Thyroid gland (tissue), 4 donors: ENCODE results near the gene REN. TPM values are rescaled to one million over a fixed set of nuclear protein-coding genes. Genes with fewer than 3 reads are reported as not detected.
A peak's percentile ranks its signal among the peaks of the same experiment; 100 is the strongest.

Source experiments
- DNase-seq, 2 donors: peaks; one replicate each; pipeline ENCODE4 v3.0.0-alpha.2; 2019
- H3K27ac ChIP-seq, 3 donors: fragments of 200-600 bp; sonication (generic); 1 replicate in 2 of 3; 2 replicates in 1 of 3; pipeline ENCODE4 v1.5.1; 2016 to 2019; ENCODE audit warnings: mild to moderate bottlenecking in 1 of 3, moderate library complexity in 1 of 3
- H3K27me3 ChIP-seq: fragments of 200-600 bp; sonication (generic); one replicate; pipeline ENCODE4 v1.5.1; 2019
- H3K36me3 ChIP-seq, 2 donors: fragments of 200-600 bp; sonication (generic); one replicate each; pipeline ENCODE4 v1.5.1; 2016 to 2019
- H3K4me1 ChIP-seq, 2 donors: fragments of 200-600 bp; sonication (generic); one replicate each; pipeline ENCODE4 v1.5.1; 2017 to 2019
- H3K4me3 ChIP-seq, 3 donors: fragments of 200-600 bp; sonication (generic); replicated peaks in 1 of 3; 1 replicate in 2 of 3; 2 replicates in 1 of 3; pipeline ENCODE4 v1.5.1; 2016; ENCODE audit warnings: mild to moderate bottlenecking in 1 of 3
- H3K9me3 ChIP-seq: fragments of 200-600 bp; sonication (generic); one replicate; pipeline ENCODE4 v1.5.1; 2017
- POLR2A ChIP-seq, 2 donors: fragments of 450-650 bp; IDR thresholded peaks; one replicate each; pipeline ENCODE4 v1.6.1; 2017; ENCODE audit warnings: antibody characterized with exemption in 2 of 2, mild to moderate bottlenecking in 2 of 2, moderate library complexity in 1 of 2
- WGBS, 2 donors: methylation state at CpG; one replicate each; pipeline ENCODE4 v1.1.5; 2017; 5-methylcytosine and 5-hydroxymethylcytosine counted together
- intact Hi-C: fragments of 100-400 bp; cut with DNase I; formaldehyde crosslinking; loops from one replicate; pipeline ENCODE4 v1.15.1; 2023
- total RNA-seq, 4 donors: library from RNA; depleted of rRNA; stranded (reverse); fragments of >200 nt; gene quantifications; one replicate each; pipeline ENCODE4 v1.2.3, GENCODE V29; 2016
- TF ChIP-seq, protein P1 (sequence below), 6 experiments: fragments of 200-600 bp in 3 of 6; fragments of 450-650 bp in 3 of 6; sonication (generic) in 3 of 6; IDR thresholded peaks; one replicate each; pipeline ENCODE4 v1.5.1; 2016 to 2019; ENCODE audit warnings: antibody characterized with exemption in 6 of 6, mild to moderate bottlenecking in 2 of 6, inconsistent platforms in 1 of 6, moderate library complexity in 1 of 6

REN gene
- total RNA-seq, 4 donors from 2014 or later = not detected

DNA sequence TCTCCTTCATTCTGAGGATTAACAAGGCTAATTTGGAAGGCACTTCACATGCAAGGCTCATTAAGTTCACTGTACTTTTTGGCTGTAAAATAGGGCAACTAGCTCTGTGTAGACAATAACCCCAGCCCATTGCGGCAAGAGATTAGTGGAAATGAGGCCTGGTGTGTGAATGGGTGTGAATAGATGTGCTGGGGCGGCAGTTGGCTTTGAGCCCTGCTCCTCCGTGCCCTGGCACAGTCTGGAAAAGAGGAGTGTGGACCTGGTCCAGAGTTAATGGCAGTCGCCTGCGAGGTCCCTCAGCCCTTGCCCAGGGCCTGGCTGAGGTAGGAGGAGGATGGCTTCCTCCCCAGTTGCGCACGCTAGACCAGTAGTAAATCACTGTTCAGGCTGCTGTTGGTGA lies 25.3 kb upstream of the REN start:
- intact Hi-C loops = no loop called here
- H3K4me3 ChIP-seq = no peak overlapping the region
- TF ChIP-seq, protein P1, sequence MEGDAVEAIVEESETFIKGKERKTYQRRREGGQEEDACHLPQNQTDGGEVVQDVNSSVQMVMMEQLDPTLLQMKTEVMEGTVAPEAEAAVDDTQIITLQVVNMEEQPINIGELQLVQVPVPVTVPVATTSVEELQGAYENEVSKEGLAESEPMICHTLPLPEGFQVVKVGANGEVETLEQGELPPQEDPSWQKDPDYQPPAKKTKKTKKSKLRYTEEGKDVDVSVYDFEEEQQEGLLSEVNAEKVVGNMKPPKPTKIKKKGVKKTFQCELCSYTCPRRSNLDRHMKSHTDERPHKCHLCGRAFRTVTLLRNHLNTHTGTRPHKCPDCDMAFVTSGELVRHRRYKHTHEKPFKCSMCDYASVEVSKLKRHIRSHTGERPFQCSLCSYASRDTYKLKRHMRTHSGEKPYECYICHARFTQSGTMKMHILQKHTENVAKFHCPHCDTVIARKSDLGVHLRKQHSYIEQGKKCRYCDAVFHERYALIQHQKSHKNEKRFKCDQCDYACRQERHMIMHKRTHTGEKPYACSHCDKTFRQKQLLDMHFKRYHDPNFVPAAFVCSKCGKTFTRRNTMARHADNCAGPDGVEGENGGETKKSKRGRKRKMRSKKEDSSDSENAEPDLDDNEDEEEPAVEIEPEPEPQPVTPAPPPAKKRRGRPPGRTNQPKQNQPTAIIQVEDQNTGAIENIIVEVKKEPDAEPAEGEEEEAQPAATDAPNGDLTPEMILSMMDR (IDR thresholded peaks at IDR 0.05) = no peak
- TF ChIP-seq POLR2A (IDR thresholded peaks at IDR 0.05) = no peak
- H3K9me3 ChIP-seq = no peaks in the 10 kb centered on the region
- 76 to 84% methylated on average over 7 of the region's 7 CpGs for WGBS, 2 donors
- DNase-seq = no peak
- no peaks in the 10 kb centered on the region for H3K27me3 ChIP-seq
- H3K36me3 ChIP-seq = no peaks in the 10 kb centered on the region
- H3K27ac ChIP-seq = no peak overlapping the region
- H3K4me1 ChIP-seq = peaks cover 0 to 7% of the 10 kb centered on the region in 2 donors

DNA sequence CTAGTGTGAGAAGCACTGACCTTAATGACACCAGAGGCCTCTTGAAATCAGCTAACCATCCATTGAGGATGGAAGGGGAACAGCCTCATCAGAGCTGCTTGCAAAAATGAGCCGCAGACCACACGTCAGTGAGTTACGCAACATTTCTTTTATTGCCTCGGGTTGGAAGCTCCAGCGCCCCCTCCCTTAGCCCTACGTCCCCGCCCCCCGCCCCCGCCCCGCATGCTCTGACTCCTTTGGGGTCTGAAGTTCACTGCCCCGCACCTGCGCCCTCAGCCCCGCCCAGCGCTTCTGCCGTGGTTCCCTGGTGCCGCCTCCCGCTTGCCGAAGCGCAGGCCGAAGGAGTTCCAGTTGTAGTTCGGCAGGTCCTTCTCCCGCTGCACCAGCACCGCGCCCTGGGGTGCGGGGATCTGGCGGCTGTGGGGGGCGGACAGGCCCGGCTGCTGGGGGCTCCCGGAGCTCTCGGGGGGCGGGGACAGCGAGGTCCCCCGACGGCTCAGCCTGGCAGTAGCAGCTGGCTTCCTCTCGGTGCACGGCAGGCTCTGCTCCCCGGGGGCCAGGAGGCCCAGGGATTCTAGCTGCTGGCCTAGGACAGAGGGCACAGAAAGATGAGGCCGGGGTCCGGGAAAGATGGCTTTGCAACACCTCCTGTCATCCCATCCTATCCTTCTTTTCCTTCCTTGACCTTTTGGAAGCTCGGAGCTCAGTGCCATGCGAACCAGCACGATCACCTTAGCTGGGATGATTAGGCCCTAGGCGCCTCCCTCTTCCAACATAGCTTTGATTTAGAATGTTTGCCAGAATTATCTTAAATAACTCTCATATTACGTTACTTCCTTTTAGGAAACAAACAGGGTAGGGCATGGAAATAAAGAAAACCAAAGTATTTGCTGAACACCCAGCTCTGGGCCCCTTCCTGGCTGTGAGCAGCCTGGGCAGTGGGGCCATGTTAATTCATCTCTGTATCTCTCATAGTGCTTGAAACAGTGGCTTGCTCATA lies 24.4 kb upstream of the REN start:
- peak; percentile 3 to 7 for DNase-seq
- TF ChIP-seq POLR2A (IDR thresholded peaks at IDR 0.05) = no peak
- TF ChIP-seq, protein P1 (IDR thresholded peaks at IDR 0.05) = no peak
- Histone ChIP-seq H3K4me3 (no peak overlapping the region), H3K36me3 (no peaks in the 10 kb centered on the region), H3K9me3 (no peaks in the 10 kb centered on the region), H3K4me1 (peaks cover 0 to 7% of the 10 kb centered on the region in 2 donors), H3K27me3 (no peaks in the 10 kb centered on the region), H3K27ac (no peak overlapping the region)
- intact Hi-C loops = no loop called here
- WGBS, 2 donors = 30 to 50% methylated on average over 12 to 19 of the region's 44 CpGs

DNA sequence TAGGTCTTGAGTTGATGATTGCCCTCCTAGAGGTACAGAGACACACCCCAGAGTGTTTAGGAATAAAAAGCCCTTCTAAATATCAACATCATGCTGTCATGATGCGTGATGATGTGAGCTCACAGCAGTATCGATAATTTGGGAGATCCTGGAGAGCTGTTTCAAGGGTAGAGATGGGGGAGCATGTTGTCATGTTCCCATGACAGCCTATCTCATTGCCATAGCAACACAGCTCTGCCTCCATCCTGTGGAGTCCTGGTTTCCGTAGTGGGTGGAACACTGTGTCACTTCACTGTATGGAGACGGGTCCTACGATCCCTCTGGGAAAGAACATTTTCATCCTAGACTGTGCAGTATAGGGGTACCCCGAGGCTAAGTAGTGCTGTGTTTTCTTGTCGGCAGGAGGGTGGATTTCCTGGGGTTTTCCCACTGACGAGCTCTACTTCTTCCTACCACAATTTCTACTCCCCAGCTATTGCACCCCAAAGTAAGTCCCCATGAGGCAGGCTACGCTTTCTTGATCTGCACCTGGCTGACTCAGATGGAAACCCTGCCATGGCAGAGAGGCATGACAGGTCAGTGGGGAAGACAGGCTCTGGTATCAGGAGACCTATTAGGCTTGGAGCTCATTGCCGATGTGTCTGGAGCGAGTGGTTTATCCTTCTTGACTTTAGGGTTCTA lies 23.0 kb upstream of the REN start:
- H3K4me1 ChIP-seq = peaks cover 0 to 7% of the 10 kb centered on the region in 2 donors
- no peak overlapping the region for H3K4me3 ChIP-seq
- no peaks in the 10 kb centered on the region for H3K36me3 ChIP-seq
- WGBS, 2 donors = 81 to 91% methylated on average over 10 to 11 of the region's 11 CpGs
- TF ChIP-seq POLR2A (IDR thresholded peaks at IDR 0.05) = no peak
- TF ChIP-seq, protein P1 (IDR thresholded peaks at IDR 0.05) = no peak
- intact Hi-C loops = no loop called here
- H3K27ac ChIP-seq = no peak overlapping the region
- DNase-seq = no peak
- no peaks in the 10 kb centered on the region for H3K9me3 ChIP-seq
- no peaks in the 10 kb centered on the region for H3K27me3 ChIP-seq

DNA sequence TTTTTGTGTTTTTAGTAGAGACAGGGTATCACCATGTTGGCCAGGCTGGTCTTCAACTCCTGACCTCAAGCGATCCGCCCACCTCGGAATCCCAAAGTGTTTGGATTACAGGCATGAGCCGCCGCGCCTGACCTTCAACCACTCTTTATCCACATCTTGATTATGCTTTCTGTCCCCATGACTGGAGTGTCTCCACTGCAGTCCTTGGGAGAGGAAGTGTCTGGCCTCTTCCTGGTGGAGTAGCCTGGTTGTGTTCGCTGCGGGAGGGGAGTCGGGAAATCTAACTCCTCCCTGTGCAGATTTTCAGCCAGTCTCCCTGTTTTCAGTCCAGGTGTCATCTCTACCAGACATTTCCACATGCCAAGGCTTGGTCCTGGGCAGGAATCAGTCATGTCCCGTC lies 20.5 kb upstream of the REN start:
- intact Hi-C loops = no loop called here
- DNase-seq = no peak
- Histone ChIP-seq H3K4me3 (no peak overlapping the region), H3K4me1 (peaks cover 0 to 7% of the 10 kb centered on the region in 2 donors), H3K27me3 (no peaks in the 10 kb centered on the region), H3K36me3 (no peaks in the 10 kb centered on the region), H3K9me3 (no peaks in the 10 kb centered on the region), H3K27ac (no peak overlapping the region)
- 77 to 84% methylated on average over 10 of the region's 10 CpGs for WGBS, 2 donors
- TF ChIP-seq POLR2A (IDR thresholded peaks at IDR 0.05) = no peak
- TF ChIP-seq, protein P1 (IDR thresholded peaks at IDR 0.05) = no peak

DNA sequence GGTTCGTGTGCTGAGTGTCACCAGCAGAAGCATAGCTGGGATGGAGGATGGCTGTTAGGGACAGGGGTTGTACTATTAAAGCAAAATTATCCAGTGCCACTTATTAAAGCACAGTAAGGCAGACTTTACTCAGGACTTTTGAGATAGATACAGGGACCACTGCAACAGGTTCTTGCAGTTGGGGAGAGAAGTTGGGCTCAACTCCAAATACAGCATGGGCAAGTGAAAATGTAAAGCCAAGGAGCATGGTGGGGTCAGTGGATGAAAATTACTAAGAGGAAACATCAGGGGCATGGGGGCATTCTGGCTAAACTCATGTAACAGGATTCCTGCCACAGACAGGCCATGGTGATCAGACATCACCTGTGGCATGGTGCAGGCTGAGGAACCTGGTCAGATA lies 15.0 kb upstream of the REN start:
- H3K36me3 ChIP-seq = no peaks in the 10 kb centered on the region
- H3K27ac ChIP-seq = no peak overlapping the region
- 54 to 71% methylated on average over 1 of the region's 1 CpG for WGBS, 2 donors
- no peak for DNase-seq
- H3K9me3 ChIP-seq = no peaks in the 10 kb centered on the region
- no peak for TF ChIP-seq POLR2A (IDR thresholded peaks at IDR 0.05)
- TF ChIP-seq, protein P1 (IDR thresholded peaks at IDR 0.05) = no peak
- intact Hi-C loops = no loop called here
- no peak overlapping the region for H3K4me3 ChIP-seq
- no peaks in the 10 kb centered on the region for H3K27me3 ChIP-seq
- H3K4me1 ChIP-seq = no peaks in the 10 kb centered on the region
